GM06990 (cell line): ENCODE data around the gene RGS12.

ENCODE experiments used
- DNase-seq: peaks from one replicate; pipeline ENCODE4 v3.0.0-alpha.2; 2011; ENCODE audit not compliant: insufficient read length; ENCODE audit errors: extremely low read depth
- H3K27me3 ChIP-seq: replicated peaks from 2 replicates; pipeline ENCODE4 v1.6.0; 2011; ENCODE audit warnings: low read length; ENCODE audit not compliant: control insufficient read depth, insufficient read depth
- H3K36me3 ChIP-seq: 2 replicates; pipeline ENCODE4 v1.5.1; 2011; ENCODE audit warnings: low read length; ENCODE audit not compliant: control insufficient read depth, insufficient read depth
- H3K4me3 ChIP-seq: replicated peaks from 2 replicates; pipeline ENCODE4 v1.5.1; 2011; ENCODE audit warnings: low read depth, mild to moderate bottlenecking, control low read depth, low read length
- CTCF ChIP-seq: IDR thresholded peaks from 2 replicates; pipeline ENCODE4 v1.5.1; 2011; ENCODE audit warnings: low read length, control low read depth, mild to moderate bottlenecking, inconsistent platforms; ENCODE audit not compliant: insufficient read depth, poor library complexity, severe bottlenecking

Gene RGS12

GRCh38 chr4:3315566-3315965 is 22.7 kb downstream of the RGS12 start:
- H3K36me3 ChIP-seq, result no peaks in the 10 kb centered on the region
- H3K27me3 ChIP-seq, result peaks cover 2% of the 10 kb centered on the region; the same call in 1 of the 2 replicates
- no peak for TF ChIP-seq CTCF
- no peak for DNase-seq
- H3K4me3 ChIP-seq, result no peak overlapping the region

- Histone ChIP-seq H3K27me3 (peaks cover 2% of the 10 kb centered on the region; the same call in 1 of the 2 replicates), H3K36me3 (no peaks in the 10 kb centered on the region), H3K4me3 (no peak overlapping the region)
- no peak for TF ChIP-seq CTCF
- no peak for DNase-seq
Measured at GRCh38 chr4:3316146-3316545, 23.3 kb downstream of the RGS12 start.

GRCh38 chr4:3317011-3317655 is 24.3 kb downstream of the RGS12 start:
- TF ChIP-seq CTCF, result no peak
- no peak for DNase-seq
- no peak overlapping the region for H3K4me3 ChIP-seq
- peaks cover 2% of the 10 kb centered on the region; the same call in 1 of the 2 replicates for H3K27me3 ChIP-seq
- no peaks in the 10 kb centered on the region for H3K36me3 ChIP-seq

GRCh38 chr4:3317656-3318211 is 24.9 kb downstream of the RGS12 start:
- DNase-seq, result no peak
- peaks cover 2% of the 10 kb centered on the region; the same call in 1 of the 2 replicates for H3K27me3 ChIP-seq
- no peak overlapping the region for H3K4me3 ChIP-seq
- TF ChIP-seq CTCF, result no peak
- H3K36me3 ChIP-seq, result no peaks in the 10 kb centered on the region

GRCh38 chr4:3318561-3319021 is 25.8 kb downstream of the RGS12 start:
- Histone ChIP-seq H3K36me3 (no peaks in the 10 kb centered on the region), H3K27me3 (no peaks in the 10 kb centered on the region; the same call in 1 of the 2 replicates), H3K4me3 (no peak overlapping the region)
- DNase-seq, result no peak
- TF ChIP-seq CTCF, result peak; percentile 27
